Left renal pelvis (tissue), 4 donors: ENCODE results near the gene PODXL. TPM values are rescaled to one million over a fixed set of nuclear protein-coding genes. Genes with fewer than 3 reads are reported as not detected.
"Not testable (repeated sequence)": the region's sequence is repeated elsewhere in the genome, so short reads cannot be mapped to it uniquely, and the experiment has no call there.

Experiments used
- DNase-seq, 4 donors: peaks; one replicate each; pipeline ENCODE4 v3.0.0-alpha.2; 2013; ENCODE audit warnings: low read depth in 4 of 4, low spot score in 3 of 4
- polyA plus RNA-seq, 4 donors: library from polyadenylated mRNA; unstranded; fragments of 120-200 nt; gene quantifications; one replicate each; pipeline ENCODE4 v1.2.1, GENCODE V29; 2013; ENCODE audit not compliant: insufficient read length in 4 of 4

PODXL gene
- polyA plus RNA-seq, 4 donors = 39.1 to 799 (median 692) TPM

DNA sequence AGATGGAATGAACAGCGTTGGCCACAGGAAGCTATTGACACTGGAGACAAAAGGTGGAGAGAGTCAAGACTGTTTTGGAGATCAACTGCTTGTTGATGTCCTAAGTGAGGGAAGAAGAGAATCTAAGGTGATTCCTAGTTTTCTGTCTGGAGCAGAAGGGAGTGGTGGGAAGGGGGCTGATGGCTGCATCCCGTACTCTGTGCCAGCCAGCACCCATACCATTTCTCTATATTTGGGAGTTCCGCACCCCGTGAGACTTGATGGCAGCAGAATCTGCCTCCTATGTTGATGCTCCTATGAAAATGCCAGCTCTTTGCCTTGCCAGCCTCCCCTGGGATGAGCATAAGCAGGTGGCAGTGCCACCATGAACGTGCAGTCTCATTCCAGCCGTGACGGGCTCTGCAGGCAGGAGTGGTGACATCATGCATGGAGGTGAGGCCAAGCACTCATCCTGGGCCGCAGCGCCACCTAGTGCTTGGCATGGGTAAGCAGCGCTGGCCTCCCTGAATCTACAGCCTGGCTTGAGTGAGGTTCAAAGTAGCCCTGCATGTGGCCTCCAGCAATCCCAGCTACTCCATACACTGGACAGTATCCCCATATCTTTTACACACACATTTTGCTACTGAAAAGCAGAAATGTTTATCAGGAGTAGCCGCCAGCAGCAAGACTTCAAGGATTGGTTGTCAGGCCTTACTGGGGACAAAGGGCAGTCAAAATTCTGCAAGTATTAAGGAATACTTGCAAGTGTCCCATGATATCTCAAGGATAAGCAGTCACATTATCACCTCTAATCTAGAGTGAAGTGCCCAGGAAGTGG, 43.0 kb downstream of the PODXL start:
- peak; percentile 50 to 83 (median 73) for DNase-seq

DNA sequence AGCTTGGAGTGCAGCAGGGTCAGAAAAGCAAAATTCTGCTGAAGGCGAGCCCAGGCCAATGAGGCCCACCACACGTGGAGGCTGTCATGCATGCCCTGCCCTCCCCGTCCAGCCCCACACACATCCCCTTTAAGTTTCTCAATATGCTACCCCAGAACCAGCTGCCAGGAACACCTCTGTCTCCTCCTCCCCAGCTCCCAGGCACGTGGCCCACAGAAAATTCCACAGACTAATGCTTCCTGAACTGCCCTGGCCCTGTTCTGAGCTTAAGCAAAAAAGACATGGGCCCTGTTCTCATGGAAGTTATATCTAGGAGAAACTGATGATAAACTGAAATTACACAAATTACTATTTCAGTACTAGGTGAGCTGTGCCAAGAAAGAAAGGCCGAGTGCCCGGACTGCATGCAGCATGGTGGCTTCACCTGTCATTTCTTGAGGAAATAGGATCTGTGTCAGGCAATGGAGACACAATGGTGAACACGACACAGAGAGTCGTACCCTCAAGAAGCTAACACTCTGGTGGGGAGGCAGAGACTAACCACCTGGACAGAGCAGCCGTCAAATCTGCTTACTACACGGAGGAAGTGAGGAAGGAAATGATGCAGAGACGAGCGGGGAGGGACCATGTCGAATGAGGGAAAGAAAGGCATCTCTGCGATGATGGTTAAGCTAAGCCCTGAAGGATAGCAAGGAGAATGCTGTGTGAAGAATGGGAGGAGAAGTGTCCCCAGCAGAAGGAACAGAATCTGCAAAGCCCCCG, 44.5 kb downstream of the PODXL start:
- no peak for DNase-seq

DNA sequence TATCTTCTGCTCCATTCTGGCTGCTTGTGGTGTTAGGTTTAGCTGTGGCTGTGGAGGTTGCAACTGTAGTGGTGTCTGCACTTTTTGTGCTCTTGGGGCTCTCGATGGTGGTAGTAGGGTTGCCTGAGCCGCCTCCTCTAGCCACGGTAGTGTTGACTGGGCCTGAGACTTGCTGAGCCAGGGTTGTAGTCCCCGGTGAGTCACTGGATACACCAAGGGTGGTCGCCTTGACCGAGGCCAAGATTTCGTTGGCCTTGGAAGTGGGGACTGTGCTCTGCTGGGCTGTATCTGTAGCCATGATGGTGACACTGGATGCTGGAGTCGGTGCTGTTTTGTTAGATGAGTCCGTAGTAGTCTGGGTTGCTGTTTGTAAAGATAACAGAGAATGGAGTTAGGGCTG, 45.4 kb downstream of the PODXL start:
- no peak for DNase-seq

DNA sequence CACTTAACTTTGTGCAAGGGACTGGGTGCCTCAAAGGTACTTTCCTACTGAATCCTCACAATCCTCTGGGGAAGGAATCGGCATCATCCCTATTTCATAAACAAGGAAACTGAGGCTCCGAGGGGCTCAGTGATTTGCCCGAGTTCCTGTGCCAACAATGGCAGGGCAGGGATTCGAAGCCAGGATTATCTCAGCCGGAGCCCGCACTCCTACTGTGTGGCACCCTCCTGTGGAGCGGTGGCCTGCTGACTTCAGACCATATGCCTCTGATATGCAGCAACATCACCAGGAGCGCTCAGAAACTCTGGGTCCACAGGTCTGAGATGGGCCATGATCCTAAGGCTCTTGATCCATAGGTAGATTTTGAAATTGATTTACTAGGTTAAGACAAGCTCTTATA, 46.6 kb downstream of the PODXL start:
- DNase-seq = no peak

DNA sequence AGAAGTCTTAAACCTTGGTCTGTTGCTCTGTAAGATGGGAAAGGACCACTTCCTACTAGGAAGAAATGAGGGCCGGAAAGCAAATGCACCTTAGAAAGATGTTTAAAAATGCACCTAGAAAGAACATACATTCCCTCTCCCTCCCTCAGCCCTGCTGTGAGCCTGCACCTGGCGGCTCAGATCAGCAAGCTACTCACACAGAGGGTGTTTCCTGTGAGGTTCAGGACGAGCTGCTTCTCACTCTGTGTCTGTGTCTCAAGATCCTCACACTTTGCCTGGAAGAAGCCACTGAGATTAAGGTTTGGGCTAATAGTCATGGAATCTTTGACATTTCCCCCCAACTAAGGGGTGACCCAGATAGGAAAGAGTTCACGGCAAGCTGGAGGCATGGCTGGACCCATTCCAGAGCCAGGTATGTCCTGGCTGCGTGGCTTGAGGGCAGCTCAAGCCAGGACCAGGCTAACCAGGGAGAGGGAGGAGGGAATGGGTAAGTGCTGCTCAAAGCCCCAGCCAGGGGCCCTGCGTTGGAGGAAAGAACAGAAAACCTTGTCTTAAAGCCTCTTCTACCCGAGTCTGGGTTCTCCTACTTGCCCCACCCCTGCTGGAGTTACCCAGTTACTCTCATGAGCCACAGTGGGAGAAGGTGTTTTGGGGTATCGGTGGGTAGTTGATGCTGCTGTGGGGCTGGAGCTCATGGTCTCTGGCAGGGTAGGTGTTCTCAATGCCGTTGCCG, 47.5 kb downstream of the PODXL start:
- no peak for DNase-seq

DNA sequence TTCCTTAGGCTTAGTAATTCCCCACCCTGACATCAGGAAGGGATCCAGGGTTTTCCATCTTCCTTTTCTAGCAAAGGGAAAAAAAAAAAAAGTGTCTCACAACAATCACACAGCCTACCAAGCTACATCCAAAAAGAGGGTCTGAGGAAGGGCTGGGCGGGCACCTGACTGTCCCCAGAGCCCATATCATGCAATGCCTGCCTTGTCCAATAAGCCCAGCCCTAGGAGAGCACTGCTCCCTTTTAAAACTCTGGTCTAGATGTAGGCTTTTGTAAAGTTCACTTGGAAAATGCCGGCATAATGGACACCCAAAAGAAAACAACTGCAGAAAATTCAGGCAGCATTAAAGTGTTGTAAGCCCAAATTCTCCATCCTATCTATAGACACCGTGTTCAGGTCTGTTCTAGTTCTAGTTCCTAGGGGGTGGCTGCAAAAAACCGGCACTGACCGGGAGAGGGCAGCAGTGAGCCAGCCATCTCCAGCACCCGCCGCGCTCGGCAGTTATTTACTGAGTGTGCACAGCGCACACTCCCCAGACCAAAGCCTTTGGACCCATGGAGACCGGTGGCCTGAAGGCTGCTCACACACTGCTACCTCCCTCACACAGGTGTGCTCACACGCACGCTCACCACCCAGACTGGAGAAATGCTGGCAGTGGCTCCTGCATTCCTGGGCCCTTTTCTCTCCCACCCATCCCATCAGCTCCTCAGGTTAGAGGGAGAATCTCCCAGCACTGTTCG, 48.7 kb downstream of the PODXL start:
- DNase-seq = peak; percentile 23 to 53 (median 43)

DNA sequence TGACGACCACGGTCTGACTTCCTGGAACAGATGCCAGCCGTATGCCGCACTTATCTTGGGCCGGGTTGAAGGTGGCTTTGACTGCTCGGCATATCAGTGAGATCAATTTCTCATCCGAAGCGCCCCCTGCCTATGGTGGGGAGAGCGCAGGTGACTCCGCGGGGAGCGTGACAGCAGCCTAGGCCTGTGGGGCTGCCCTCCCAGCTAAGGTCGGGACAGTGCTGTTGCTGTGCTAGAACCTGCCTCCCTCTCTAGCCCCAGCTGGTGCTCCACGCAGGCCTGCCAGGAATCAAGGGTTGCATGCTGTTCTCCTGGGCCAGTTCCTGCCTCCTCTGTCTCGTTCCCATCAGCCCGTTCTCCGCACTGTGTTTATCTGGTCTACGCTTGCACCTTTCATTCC, 49.8 kb downstream of the PODXL start:
- DNase-seq = no peak

DNA sequence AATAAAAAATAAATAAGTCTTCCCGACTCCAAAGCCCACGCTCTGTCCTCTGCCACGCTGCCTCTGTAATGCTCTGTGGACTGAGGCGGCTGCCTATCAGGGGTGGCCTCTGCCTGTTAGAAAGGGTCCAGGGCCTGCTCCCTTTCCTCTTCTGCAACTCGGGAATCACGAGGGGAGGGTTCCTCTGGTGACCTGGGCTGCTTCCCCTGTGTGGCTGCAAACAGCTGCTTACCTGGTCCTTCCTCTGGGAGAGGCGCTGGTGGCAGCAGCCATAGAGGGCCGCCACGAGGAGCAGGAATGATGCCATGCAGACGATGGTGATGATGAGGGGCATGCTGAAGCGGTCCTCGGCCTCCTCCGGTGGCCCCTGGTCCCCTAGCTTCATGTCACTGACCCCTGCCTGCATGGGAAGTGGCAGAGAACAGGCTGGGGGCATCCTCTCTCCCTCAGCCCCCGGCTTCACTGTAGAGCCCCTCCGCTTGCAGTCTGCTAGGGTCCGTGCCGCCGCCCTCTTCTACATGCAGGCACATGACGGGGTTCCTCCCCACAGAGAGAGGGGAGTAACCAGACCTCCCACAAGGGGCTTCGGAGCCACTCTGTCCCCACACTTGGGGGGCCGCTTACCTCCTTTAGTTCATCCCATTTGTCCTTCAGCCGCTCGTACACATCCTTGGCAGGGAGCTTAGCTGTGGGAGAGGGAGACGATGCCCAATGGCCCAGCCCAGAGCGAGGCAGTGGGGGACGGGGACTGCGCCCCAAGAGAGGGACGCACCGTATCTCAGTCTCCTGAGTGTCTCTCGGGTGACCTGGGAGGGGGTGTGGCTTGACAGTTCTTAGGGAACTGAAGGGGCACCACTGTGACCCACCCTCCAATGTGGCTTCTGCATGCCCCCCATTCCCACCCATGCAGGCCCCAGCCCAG, 50.5 kb downstream of the PODXL start:
- DNase-seq = no peak

DNA sequence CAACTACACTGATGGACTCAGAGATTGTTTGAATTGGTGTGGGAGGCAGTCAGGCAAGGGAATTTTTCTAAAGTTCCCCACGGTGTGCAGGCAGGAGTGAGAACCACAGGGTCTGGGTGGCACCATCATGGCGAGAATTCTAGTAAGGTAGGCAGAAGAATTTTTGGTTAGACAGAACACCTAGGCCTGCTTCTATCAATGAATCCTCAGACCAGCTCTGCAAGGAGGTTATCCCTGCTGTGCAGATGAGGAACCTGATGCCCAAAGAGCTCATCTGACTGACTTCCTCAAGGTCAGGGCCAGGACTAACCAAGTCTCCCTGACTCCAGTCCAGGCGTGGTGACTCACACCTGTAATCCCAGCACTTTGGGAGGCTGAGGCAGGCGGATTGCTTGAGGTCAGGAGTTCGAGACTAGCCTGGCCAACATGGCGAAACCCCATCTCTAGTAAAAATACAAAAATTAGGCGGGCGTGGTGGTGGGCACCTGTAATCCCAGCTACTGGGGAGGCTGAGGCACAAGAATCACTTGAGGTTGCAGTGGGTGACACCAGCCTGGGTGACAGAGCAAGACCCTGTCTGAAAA, 51.3 kb downstream of the PODXL start:
- DNase-seq = not testable (repeated sequence)

DNA sequence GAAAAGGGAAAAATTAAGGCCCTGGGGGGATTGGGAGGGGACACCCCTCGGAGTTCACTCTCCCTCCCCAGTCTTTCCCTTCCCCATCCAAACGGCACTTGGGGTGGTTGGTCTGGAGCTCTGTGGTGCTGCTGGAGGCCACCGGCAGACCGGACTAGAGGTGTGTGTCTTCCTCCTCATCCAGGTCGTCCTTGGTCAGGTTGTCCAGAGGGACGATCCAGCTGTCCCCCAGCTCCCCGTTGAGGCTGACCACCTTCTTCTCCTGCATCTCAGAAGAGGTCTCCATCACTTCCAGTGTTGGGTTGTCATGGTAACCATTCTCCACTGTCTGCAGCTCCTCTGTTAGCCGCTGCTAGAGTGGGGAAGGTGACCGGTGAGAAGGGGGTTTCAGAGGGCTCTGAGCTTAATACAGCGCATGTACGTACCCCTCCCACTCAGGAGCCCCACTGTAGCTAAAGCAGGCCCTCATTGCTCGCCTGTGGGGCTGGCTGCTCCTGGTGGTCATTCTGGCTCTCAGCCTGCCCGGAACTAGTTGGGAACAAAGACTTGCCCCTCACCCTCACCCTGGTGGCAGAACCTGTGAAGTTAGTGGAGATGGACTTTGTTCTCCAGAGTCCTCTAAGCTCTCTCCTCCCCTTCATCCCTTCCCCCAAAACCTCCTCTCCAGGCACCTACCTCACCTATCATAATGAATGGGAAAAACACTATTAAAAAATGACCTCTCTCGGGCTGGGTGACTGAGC, 52.1 kb downstream of the PODXL start:
- no peak for DNase-seq

DNA sequence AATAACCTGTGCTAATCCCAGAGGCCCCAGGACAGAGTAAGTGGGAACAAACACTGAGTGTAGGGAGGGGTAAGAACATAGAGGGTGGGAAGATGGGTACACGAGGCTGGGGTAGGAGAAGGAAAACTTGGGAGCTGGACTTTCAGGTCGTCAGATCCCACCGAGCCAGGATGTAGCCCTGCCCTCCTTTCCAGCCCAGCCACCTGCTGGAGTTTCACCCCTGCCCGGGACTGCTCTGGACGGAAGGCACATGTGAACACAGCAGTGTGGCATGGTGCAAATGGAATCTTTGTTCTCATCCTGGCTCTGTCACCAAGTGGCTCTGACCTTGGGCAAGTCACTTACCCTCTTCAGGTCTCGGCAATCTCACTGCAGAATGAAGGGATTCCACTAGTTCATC, 52.8 kb downstream of the PODXL start:
- DNase-seq = no peak

DNA sequence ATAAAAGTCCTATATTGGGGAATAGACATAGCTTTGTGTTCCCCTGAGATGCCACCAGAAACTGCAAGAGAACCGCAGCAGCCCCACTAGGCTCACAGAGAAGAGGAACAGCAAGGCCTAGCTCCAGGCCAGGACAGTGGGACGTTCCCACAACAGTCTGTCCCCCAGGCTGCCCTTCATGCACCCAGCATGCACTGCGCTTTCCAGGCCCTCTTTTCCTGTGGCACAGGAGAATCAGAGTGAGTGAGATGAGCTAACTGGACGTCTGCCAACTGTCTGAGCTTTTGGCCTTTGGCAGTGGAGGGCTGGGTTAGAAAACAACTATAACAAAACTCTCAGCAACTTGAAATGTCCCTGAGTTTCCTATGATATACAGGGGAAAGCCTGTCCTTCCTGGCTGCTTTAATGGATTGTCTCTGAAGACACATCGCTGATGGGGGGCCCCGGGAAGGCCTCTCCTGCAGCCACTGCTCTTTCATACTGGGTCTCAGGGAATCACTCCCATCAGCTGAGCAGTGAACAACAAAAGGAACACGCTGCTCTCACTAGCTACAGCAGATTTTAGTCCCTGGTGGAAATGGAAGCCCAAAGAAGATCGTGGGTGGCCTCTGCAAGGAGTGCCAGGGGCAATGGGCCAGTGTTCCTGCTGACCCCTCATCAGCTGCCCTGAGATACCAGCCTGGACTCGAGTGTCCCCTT, 53.5 kb downstream of the PODXL start:
- peak in 2 of 4 donors; percentile 32 to 40 for DNase-seq

DNA sequence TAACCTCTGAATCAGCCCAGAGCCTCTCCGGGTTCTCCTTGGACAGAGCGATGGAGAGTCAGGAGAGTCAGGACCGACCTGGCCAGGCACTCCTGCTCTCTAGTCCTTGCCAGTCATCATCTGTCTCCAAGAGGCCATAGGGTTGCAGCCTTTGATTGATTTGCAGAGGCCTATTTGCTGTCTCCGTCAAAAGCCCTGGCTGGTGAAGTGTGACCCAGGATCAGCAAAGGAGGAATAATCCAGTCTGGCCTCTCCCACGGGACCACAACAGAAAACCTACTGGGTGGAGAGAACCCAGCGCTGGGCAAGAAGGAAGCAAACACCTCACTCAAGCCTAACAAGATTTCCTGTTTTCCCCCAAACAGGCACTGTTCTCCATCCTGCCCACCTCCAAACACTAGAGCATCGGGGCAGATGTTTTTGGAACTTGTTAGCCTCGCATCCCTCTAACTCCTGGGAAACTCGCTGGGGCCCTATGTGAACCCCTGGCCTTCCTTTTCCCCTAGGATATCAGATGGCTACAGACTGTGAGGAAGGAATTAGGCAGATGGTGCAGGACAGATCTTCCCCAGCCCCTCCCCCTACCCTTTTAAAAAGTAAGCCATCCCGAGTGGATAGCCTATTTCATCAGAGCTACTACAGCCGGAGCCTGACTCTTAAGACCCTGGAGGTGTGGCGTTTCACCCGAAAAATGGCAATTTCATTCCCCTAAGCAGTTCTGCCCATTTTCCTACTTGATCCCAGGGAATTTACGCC, 54.3 kb downstream of the PODXL start:
- DNase-seq = no peak

DNA sequence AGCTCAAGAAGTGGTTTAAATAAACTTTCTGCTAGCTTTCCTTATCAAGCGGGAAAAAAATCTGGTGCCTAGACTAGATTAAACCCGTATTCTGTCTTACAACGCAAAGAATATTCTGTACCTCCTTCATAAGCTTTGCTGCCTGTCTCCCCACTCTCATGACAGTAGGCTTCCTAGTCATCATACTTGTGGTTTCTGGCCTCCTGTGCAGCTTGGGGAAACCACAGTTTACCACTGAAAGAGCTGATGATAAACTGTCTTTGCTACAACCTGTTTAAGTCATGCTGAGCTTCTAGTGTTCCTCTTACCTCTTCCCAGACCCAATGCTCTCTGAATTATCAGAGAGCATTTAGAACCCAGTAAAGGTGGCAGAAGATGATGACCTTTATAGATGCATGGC, 55.0 kb downstream of the PODXL start:
- DNase-seq = no peak

DNA sequence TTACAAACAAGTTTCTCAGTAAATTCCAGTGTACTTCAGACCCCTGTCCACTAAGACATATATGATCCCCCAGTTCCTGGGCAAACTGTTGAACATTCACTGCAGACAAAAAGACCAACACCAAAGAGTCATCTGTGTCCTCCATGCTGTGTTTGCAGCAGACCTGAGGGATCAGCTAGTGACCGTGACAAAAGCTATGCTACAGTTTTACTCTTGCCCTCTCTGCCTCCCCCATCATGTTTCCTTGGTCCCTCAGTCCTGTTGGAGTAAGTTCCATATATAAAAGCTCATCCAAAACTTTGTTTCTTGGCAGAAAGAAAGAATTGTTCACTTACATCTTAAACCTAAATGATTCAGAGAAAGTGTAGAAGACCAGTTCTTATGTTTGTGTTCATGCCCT, 56.1 kb downstream of the PODXL start:
- no peak for DNase-seq

DNA sequence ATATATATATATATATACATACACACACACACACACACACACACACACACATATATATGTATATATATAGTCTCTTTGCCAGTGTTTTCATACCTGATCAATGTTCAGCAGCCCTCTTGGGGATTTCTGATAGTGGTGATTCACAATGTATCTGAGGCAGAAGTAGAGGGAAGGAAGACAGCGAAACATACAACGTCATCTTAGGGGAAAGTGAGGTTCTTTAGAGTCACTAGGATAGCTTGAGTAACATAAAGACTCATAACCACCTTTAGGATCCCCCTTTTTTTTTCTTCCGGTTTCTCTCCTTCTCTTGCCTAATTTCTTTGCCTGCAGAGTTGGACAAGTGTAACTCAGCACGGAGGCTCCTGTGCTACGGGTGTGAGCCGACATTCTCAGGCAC, 56.6 kb downstream of the PODXL start:
- no peak for DNase-seq

DNA sequence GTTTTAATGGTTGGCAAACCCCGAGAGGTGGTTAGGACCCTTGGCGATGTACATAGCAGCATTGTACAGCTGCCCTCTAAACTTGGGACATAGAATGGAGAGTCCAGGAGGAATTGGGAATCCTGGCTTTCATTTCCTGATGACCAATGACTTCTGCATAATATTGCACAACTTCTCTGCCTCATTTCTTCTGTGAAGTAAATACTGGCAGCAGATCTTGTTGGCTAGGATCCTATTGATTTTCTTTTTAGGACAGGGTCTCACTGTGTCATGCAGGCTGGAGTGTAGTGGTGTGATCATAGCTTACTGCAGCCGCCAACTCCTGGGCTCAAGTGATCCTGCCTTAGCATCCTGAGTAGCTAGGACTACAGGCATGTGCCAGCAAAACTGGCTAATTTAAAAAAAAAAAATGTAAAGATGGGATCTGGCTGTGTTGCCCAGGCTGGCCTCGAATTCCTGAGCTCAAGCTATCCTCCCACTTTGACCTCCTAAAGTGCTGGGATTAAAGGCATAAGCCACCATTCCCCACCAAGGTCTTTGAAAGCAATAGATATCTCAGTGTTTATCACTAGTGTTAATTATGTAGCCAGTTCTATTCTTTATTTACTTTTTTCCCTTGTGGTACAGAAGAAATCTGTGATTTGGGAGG, 58.1 kb downstream of the PODXL start:
- DNase-seq = no peak
